C4-2B (cell line): ENCODE data around the gene DDX24.

ENCODE experiments used
- H3K27ac ChIP-seq: fragments of 450-650 bp; 2 replicates; pipeline ENCODE4 v1.5.1; 2017
- CTCF ChIP-seq: fragments of 450-650 bp; conservative IDR thresholded peaks from 2 replicates; pipeline ENCODE4 v1.5.1; 2017; ENCODE audit warnings: mild to moderate bottlenecking
- ZFX ChIP-seq: fragments of 450-650 bp; IDR thresholded peaks from 2 replicates; pipeline ENCODE4 v1.6.1; 2017

DDX24 gene

GRCh38 chr14:94059998-94060397, 21.0 kb downstream of the DDX24 start:
- no peak overlapping the region for H3K27ac ChIP-seq
- TF ChIP-seq CTCF: no peak
- TF ChIP-seq ZFX: no peak

GRCh38 chr14:94058674-94059138, 22.3 kb downstream of the DDX24 start:
- TF ChIP-seq ZFX (no peak), CTCF (no peak)
- H3K27ac ChIP-seq: no peak overlapping the region

- H3K27ac ChIP-seq: no peak overlapping the region
- no peak for TF ChIP-seq CTCF
Measured at GRCh38 chr14:94058128-94058673, 22.8 kb downstream of the DDX24 start.

GRCh38 chr14:94056579-94057308, 24.3 kb downstream of the DDX24 start:
- no peak overlapping the region for H3K27ac ChIP-seq
- TF ChIP-seq CTCF: no peak
- no peak for TF ChIP-seq ZFX

- H3K27ac ChIP-seq: no peak overlapping the region
- TF ChIP-seq CTCF: no peak
- no peak for TF ChIP-seq ZFX
Measured at GRCh38 chr14:94054936-94055335, 26.1 kb downstream of the DDX24 start.

GRCh38 chr14:94054401-94054800, 26.6 kb downstream of the DDX24 start:
- H3K27ac ChIP-seq: no peak overlapping the region
- no peak for TF ChIP-seq CTCF
- no peak for TF ChIP-seq ZFX

- no peak overlapping the region for H3K27ac ChIP-seq
- TF ChIP-seq ZFX: no peak
- no peak for TF ChIP-seq CTCF
Measured at GRCh38 chr14:94052662-94053061, 28.3 kb downstream of the DDX24 start.
